Tibial nerve (tissue), 4 donors: ENCODE results near the gene NALCN.

Experiments used
- EP300 ChIP-seq, 2 donors: sonication (generic); formaldehyde crosslinking; IDR thresholded peaks; one replicate each; pipeline ENCODE4 v1.6.1; 2017; ENCODE audit warnings: antibody characterized with exemption in 2 of 2, mild to moderate bottlenecking in 1 of 2
- POLR2A ChIP-seq, 2 donors: fragments of 450-650 bp; IDR thresholded peaks; one replicate each; pipeline ENCODE4 v1.6.1; 2017; ENCODE audit warnings: antibody characterized with exemption in 2 of 2, mild to moderate bottlenecking in 2 of 2, moderate library complexity in 2 of 2
- TF ChIP-seq, protein P1 (sequence below), 5 experiments: fragments of 200-600 bp in 3 of 5; fragments of 450-650 bp in 2 of 5; sonication (generic) in 3 of 5; IDR thresholded peaks; one replicate each; pipeline ENCODE4 v1.5.1; 2016 to 2019; ENCODE audit warnings: antibody characterized with exemption in 5 of 5, mild to moderate bottlenecking in 3 of 5, moderate library complexity in 2 of 5

- TF ChIP-seq EP300 (IDR thresholded peaks at IDR 0.05) (no peak), POLR2A (IDR thresholded peaks at IDR 0.05) (no peak)
- TF ChIP-seq, protein P1, sequence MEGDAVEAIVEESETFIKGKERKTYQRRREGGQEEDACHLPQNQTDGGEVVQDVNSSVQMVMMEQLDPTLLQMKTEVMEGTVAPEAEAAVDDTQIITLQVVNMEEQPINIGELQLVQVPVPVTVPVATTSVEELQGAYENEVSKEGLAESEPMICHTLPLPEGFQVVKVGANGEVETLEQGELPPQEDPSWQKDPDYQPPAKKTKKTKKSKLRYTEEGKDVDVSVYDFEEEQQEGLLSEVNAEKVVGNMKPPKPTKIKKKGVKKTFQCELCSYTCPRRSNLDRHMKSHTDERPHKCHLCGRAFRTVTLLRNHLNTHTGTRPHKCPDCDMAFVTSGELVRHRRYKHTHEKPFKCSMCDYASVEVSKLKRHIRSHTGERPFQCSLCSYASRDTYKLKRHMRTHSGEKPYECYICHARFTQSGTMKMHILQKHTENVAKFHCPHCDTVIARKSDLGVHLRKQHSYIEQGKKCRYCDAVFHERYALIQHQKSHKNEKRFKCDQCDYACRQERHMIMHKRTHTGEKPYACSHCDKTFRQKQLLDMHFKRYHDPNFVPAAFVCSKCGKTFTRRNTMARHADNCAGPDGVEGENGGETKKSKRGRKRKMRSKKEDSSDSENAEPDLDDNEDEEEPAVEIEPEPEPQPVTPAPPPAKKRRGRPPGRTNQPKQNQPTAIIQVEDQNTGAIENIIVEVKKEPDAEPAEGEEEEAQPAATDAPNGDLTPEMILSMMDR (IDR thresholded peaks at IDR 0.05), result no peak
Measured at GRCh38 chr13:101423872-101424271, 7.6 kb upstream of the NALCN start.
